Measurements from ENCODE around the gene TUBA3E.
A peak's percentile ranks its signal among the peaks of the same experiment; 100 is the strongest.
"Not testable (repeated sequence)": the region's sequence is repeated elsewhere in the genome, so short reads cannot be mapped to it uniquely, and the experiment has no call there.

Gene TUBA3E

DNA sequence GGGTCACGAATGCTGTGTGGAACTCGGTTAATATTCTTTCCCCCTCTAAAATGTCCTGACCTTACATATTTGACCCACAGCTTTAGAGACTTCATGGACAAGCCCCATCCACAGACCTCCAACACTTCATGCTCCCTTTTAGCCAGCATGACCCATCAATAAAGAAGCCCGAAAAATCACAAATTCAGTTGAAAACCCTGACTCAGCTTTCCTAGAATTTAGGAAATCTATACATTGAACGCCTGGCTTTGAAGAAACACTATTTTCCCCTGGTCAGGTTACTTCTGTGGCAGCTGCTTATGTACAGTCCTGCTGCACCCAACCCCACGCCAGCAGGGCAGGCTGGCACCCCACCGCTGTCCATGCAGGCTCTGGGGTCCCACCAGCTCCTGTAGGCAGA is 6.9 kb downstream of the TUBA3E start:
- DNase-seq: not testable (repeated sequence)

DNA sequence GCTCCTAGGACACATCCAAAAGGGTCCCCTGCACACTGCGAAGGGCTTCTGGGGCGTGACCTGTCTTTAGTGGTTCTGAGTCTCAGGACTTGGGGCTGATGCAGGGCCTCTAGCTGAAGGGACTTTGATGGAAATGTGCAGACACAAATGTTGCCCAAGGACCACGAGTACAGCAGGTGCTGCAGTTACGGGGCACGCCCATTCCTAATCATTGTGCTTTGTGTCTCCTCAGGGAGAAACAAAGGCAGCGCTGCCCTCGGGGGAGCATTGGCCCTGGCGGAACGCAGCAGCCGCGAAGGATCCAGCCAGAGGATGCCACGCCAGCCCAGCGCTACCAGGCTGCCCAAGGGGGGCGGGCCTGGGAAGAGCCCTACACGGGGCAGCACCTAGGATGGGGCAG is 8.0 kb downstream of the TUBA3E start:
- no peak for DNase-seq

DNA sequence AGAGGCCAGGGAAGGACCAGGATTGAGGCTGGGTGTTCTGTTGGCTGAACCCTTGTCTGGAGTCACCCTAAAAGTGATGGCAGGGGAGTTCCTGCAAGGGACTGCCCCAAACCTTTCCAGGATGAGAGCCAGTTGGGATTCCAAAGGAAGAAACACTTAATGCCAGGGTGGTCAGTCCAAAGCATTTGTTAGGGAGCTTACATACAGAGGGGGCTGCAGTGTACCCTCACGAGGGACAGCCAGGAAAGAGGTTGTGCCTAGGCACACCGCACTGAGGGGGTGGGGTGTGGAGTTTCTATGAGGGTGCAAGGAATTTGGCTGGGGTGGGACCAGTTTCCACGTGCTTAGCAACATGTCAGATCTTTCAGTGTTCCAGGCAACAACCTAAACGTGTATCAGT is 9.3 kb downstream of the TUBA3E start:
- DNase-seq: not testable (repeated sequence)

DNA sequence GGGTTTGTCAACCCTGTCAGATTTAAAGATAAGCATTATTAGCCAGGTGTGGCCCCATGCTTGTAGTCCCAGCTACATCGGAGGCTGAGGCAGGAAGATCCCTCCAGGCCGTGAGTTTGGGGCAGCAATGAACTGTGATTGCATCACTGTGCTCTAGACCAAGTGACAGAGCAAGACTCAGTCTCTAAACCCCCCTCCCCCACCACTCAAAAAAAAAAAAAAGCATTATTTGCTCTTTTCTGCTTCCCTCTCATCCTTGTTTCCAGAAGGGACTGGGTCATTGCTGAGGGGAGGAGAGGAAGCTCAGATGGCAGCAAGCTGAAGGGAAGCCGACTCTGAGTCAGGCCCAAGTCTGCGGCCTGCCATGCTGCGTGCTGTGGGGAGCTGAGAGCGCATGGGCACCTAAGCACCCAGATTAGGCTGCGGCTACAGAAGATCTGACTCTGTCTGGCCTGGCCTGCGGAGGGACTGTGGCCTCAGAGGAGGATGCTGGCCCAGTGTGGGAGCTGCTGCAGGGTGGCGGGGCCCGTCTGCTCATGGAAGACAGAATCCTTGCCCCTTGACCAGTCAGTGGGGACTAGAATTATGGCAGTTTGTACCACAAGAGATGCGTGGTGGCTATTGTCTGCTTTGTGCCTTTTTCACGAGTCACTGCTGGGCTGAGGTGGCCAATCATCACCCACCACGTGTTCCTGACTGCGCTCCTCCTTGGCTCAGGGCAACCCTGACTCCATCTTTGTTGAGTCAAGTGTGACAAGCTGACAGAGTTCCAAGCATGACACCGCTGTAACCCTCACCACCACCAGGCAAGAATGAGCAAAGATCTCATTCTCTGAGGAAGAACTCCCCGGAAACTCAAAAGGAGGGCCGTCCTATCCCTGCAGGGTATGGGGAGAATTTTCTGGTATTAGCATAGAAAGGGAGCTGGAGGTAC is 10.1 kb downstream of the TUBA3E start:
- DNase-seq: not testable (repeated sequence)

DNA sequence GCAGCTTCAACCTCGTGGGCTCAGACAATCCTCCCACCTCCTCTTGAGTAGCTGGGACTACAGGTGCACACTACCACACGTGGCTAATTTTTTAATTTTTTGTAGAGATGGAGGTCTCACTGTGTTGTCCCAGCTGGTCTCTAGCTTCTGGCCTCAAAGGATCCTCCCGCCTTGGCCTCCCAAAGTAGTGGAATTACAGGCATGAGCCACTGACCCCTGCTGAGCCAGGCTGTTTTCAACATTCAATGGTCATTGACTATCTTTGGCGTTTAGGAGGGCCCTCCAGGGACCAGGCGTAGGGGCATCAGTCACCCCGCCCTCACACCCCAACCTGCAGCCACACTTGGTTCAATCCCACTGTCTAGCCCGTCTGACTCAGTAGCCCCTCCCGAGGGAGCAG is 11.0 kb downstream of the TUBA3E start:
- no peak for DNase-seq

DNA sequence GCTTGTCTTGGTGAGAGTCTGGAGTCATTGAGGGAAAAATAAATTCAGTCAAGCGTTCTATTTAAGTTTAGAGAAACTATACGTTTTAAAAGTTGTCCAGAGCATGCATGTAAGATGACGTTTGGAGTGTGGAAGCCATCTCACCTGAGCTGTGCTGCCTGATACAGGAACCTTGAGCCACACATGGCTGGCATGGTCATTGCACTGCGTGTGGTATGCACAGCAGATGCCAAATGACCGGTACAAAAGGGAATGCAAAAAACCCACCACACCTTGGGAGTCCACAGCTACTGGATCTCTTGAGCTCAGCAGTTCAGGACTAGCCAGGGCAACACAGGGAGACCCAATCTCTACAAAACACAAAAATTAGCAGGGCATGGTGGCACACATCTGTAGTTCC is 11.8 kb downstream of the TUBA3E start:
- DNase-seq: no peak

DNA sequence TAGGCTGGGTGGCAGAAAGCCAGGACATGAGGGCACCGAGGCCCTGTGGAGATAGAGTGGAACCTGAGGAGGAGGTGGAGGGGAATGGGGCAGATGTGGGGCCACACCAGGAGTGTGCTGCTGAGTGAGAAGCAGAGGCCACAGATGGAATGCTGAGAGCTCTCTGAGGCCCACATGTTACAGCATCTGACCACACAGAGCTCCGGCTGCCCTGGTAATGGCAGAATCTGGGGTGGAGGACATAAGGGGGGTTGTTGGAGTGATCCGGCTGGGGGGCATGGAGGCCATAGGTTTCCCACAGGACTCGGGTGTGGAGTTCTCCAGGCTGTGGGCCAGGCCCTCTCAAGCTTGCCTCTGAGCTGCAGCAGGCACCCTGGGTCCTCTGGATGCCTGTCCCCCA is 12.3 kb downstream of the TUBA3E start:
- no peak for DNase-seq

DNA sequence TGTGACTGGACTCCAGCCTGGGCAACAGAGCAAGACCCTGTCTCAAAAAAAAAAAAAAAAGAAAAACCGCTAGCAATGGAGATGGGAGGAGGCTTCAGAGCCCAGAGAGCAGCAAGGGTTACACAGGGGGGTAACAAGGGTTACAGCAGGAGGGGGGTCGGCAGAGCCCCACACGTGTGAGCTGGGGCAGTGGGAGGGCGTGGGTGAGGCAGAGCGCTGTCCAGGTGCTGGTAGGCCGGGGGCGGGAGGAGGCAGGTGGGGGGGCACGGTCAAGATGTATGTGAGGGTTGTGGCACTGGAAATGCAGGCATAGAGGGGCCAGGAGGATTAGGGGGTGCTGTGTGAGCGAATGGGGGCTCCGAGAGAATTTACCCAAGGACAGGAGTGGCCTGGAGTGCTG is 12.8 kb downstream of the TUBA3E start:
- no peak for DNase-seq

DNA sequence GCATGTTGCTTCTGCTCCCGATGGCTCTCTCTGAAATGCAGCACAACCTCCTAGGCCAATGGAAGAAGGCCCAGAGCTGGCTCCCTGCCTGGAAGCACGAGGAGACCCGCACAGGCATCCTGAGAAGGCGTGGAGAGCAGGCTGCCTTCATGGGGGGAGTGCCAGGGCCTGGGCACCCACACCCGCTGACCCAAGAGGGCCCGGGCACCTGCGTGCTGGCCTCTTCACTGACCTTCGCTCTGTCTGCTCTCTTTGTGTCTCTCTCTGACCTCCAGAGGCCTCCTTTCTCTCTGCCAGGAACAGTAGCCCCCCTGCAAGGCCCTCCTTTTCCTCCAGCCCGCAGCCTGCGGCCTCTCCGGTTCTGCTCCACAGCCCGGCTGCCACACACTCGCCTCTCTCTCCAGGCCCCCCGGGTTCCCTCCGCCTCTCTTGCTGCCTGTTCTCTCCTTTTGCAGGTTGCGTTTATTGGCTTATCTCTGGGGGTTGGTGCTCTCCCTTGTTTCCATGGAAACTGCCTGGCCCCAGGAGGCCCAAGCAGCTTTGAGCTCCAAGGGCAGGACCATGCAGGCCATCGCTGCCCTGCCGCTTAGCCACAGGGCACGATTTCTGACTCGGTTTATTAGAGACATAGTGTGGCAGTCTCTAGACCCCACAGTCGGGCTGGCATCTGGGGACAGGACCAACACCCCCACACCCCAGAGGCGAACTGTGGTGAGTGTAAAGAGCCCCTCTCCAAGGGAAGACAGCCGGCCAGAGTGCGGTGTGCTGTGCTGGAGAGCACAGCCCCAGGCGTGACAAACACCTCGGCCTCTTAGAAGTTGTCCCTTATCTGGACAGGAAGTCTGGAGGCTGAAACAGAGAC is 14.5 kb downstream of the TUBA3E start:
- peak; percentile 30 for DNase-seq

DNA sequence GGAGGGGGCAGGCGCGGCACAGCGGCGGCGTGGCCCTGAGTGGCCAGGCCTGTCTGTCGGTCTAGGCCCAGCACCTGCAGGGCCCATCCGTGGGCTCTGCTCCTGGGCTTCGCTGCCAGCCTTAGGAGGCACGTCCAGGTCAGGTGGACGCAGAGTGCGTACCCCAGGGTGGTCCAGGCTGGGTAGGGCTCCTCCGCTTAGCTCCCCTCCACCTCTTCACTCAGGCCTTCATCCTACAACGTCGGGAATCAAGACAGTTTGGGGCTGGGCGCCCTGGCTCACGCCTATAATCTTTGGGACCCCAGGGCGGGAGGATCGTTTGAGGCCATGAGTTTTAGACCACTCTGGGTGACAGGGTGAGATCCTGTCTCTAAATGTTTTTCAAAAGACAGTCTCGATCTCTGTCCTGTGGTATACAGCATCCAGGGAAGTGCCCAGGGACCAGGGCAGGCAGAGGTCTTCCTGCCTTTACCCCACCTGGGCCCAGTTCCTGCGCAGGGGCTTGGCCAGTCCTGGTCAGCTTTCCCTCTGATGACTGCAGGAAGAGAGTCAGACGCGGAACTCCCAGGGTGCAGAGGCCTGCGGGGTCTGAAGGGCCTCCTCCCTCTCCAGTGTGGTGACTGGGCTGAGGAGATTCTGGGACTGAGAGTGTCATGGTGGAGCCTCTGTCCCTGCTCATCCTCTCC is 15.3 kb downstream of the TUBA3E start:
- DNase-seq: not testable (repeated sequence)

DNA sequence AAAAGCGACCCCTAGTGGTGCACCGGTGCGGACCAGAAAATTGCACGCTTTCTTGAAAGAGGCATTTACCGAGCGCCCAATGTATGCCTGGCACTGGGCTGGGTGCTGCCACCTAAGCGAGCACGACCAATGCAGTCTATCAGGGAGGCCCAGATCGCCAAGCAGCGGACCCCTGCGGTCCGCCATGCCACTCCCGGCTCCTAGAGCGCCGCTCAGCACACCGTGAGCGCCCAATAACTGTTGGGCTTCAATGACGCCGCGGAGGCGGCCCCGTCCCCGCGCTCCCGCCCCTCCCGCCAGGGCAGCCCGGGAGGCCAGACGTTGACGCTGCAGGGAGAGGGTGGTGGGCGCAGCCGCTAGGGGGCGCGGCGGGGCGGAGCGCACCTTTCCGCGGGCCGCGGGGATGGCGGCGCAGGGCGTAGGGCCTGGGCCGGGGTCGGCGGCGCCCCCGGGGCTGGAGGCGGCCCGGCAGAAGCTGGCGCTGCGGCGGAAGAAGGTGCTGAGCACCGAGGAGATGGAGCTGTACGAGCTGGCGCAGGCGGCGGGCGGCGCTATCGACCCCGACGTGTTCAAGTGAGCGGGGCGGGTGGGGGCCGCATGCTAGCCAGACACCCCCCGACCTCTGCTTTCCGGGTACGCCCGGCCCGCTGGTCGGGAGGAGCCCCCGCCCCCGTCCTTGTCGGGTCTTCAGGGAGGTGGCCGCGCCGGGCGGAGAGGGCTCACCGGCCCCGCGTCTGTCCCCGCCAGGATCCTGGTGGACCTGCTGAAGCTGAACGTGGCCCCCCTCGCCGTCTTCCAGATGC is 16.2 kb downstream of the TUBA3E start, which contains the start of gene MZT2B:
MZT2B (plus strand) TSS at position 383 of the 803 bp plus-strand sequence; CDS start at position 404, 21 bp downstream.
- peak; percentile 87 for DNase-seq

DNA sequence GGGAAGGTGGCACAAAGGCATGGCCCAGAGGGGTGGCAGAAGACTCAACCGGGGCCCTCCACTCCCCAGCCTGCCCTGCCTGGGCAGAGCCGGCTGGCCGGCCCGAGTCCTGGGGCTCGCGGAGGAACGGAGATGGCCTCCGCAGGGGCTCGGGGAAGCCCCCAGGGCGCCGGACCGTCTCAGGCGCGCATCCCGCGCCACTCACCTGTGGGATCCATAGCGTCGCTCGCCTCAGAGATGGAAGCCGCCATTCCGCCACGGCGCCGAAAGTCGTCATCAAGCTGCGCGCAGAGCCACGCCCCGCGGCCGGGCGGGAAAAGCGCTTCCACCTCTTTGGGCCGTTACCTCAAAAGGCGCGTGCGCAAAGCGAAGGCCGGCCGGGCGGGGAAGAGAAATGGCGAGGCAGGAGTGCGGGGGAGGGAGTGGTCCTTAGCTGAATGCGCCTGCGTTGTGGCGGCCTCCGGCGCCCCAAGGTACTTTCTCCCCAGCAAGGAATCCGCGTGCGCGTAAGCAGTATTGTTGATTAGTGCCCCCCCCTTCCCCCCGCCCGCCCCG is 16.8 kb downstream of the TUBA3E start, which contains the start of gene SMPD4:
SMPD4 (minus strand) TSS at position 278 of the 555 bp plus-strand sequence. CDS start 5,010 bp downstream, outside the sequence.
- peak; percentile 97 for DNase-seq

DNA sequence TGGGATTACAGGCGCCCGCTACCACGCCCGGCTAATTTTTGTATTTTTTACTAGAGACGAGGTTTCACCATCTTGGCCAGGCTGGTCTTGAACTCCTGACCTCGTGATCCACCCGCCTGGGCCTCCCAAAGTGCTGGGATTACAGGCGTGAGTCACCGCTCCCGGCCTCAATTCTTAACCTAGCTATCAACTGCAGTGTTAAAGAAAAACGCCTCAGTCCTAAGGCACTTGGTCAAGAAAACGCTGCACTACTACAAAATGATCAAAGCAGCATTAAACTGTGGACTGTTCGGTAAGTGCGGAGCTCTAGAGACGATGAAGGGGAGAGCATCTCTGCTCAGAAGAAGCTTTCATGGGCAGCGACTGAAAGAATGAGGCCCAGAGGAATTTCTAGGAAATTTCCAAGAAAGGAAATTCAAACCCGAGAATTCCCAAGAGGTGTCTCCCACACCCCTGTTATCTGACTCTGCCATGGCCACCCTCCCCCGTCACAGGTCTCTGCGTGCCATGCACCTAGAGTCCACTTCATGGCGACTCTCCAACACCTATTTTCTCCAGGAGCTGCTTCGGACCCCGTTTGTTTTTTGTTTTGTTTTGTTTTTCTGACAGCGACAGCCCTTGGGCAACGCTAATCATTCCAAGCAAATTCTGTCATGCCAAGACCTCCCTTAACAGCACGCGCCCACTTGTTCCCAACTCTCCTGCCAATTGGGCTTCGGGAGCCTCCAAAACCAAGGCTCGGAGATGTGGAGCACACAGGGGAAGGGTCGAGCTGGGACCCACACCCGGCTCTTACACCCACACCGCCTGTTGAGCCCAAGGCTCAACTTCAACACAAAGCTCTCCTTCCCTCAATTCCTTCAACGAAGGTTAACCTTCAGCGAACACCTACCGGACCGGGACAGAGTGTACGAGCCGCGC is 17.6 kb downstream of the TUBA3E start:
- DNase-seq: not testable (repeated sequence)

DNA sequence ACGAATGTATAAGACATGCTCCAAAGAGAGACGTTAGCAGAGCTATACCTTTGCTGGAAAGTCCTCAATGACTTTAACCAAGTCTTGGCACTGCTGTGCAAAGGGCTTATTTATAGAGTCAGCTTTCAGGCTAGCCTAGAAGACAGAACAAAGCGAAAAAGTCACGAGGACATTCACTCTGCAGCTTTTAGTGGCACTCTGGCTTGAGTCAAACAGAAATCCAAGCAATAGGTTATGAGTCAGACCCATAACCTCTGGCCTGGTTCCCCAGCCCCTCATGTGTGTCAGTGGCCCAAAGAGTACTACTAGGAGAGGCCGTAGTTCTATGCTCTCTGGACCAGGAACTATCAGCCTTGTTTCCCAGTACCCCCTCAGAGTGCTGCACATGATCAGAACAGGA is 23.4 kb downstream of the TUBA3E start:
- not testable (repeated sequence) for DNase-seq

DNA sequence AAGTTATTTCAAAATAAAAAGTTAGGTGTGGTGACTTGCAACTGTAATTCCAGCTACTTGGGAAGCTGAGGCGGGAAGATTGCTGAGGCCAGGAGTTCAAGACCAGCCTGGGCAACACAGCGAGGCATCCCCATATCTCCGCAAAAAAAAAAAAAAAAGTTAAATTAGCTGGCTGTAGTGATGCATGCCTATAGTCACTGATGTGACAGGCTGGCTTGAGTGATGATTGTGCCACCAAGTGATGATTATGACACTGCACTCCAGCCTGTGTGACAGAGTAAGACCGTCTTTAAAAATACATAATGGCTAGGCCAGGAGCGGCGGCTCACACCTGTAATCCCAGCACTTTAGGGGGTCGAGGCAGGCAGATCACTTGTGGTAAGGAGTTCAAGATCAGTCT is 28.3 kb downstream of the TUBA3E start:
- no peak for DNase-seq

DNA sequence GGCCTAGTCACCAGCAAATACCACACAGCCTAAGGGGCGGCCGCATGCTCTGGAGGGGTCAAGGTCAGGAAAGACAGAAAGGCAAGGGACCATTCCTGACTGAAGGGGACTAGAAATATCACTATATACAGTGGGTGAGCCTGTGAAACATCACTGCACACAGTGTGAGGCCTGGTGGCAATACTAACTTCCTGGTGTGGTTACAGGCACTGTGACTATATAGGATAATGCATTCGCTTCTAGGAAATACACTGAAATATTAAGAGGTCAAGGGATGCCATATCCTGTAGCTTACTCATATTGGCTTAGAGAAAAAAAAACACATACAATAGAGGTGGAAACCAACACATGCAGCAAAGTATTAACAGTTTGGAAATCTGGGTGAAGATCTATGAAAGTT is 29.1 kb downstream of the TUBA3E start:
- not testable (repeated sequence) for DNase-seq

DNA sequence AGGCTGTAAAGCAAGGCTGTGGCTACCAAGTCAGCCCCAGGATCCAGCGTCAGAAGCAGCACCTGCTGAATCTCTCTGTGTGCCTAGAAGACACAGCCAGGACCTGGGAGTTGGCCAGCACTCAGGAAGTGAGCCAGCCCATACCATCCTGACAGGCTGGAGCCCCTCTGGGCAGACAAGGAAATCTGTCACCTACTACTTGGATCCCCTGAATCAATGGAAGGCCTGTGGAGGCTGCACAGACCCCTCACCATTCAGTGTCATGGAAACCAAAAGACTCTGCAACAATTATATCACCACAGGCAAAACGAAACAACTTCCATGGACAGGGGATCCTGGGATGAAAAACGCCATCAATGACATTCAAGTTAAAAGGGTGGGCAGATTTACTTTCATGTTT is 31.6 kb downstream of the TUBA3E start:
- not testable (repeated sequence) for DNase-seq

DNA sequence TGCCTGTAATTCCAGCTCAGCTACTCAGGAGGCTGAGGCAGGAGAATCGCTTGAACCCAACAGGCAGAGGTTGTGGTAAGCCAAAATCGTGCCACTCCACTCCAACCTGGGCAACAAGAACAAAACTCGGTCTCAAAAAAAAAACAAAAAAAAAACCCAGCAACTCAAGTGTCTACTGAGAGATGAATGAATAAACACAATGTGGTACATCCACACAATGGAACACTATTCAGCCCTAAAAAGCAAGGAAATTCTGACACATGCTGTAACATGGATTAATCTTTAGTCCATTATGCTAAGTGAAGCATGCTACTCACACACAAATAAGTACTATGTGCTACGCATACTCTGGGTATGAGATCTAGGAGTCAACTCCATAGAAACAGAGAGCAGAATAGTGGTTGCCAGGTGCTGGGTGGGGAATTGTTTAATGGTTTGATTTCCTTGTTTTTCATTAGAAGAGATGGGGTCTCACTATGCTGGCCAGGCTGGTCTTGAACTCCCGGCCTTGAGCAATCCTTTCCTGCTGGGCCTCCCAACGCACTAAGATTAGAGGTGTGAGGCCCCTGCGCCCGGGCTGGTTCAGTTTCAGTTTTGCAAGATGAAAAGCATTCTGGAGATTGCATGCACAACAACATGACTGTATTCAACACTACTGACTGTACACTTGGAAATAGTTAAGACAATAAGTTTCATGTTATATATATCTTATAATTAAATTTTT is 32.8 kb downstream of the TUBA3E start:
- DNase-seq: no peak

DNA sequence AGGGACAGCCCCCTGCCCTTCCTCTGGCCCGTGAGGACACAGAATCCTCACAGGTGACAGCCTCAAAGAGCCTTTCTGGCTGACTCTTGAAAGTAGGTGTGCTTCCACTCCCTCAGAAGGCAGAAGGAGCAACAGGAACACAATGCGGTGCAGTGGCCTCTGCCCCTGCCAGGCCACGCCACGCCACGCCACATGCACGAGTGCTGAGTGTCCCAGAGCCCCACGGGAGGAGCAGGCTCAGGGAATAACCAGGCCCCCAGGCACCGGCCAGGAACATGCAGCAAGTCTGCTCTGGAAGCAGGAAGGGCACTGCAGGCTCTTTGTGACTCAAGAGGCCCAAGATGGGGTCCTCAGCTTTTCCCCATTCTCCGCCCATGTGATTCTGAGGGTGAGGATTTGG is 35.3 kb downstream of the TUBA3E start:
- no peak for DNase-seq
